ENCODE results near the gene CASP14. TPM values are rescaled to one million over a fixed set of nuclear protein-coding genes. Genes with fewer than 3 reads are reported as not detected.
"Not testable (repeated sequence)": the region's sequence is repeated elsewhere in the genome, so short reads cannot be mapped to it uniquely, and the experiment has no call there.

The CASP14 gene
- total RNA-seq, 4 donors from 2014 or later = not detected

- no peak overlapping the region for H3K4me3 ChIP-seq
- no peaks in the 10 kb centered on the region for H3K4me1 ChIP-seq
- no peaks in the 10 kb centered on the region for H3K36me3 ChIP-seq
- H3K9me3 ChIP-seq = no peaks in the 10 kb centered on the region
- H3K27ac ChIP-seq = no peak overlapping the region
- no peaks in the 10 kb centered on the region for H3K27me3 ChIP-seq
- DNase-seq = no peak
- TF ChIP-seq POLR2A (IDR thresholded peaks at IDR 0.05) (no peak), CTCF (IDR thresholded peaks at IDR 0.05) (no peak)
- intact Hi-C loops (cut with DNase I; ENCODE audit: low total_unique reads) = no loop called here
Observed at GRCh38 chr19:15045506-15045905, 3.8 kb upstream of the CASP14 start.

- no peak for TF ChIP-seq CTCF (IDR thresholded peaks at IDR 0.05)
- H3K9me3 ChIP-seq = no peaks in the 10 kb centered on the region
- no peaks in the 10 kb centered on the region for H3K36me3 ChIP-seq
- H3K4me3 ChIP-seq = no peak overlapping the region
- DNase-seq = no peak
- intact Hi-C loops (cut with DNase I; ENCODE audit: low total_unique reads) = no loop called here
- no peak overlapping the region for H3K27ac ChIP-seq
- H3K4me1 ChIP-seq = no peaks in the 10 kb centered on the region
- no peaks in the 10 kb centered on the region for H3K27me3 ChIP-seq
Observed at GRCh38 chr19:15047680-15048079, 1.6 kb upstream of the CASP14 start.

- TF ChIP-seq POLR2A (IDR thresholded peaks at IDR 0.05) (no peak), CTCF (IDR thresholded peaks at IDR 0.05) (no peak)
Observed at GRCh38 chr19:15048128-15048527, 1.2 kb upstream of the CASP14 start.

GRCh38 chr19:15050639-15051038, 1.4 kb downstream of the CASP14 start:
- no peaks in the 10 kb centered on the region for H3K27me3 ChIP-seq

More at GRCh38 chr19:15048128-15048527, 1.2 kb upstream of the CASP14 start:
- intact Hi-C loops (cut with DNase I; ENCODE audit: low total_unique reads) = no loop called here
- Histone ChIP-seq H3K27me3 (no peaks in the 10 kb centered on the region), H3K9me3 (no peaks in the 10 kb centered on the region), H3K4me1 (no peaks in the 10 kb centered on the region), H3K27ac (no peak overlapping the region), H3K4me3 (no peak overlapping the region), H3K36me3 (no peaks in the 10 kb centered on the region)
- DNase-seq = no peak

GRCh38 chr19:15062036-15062435, 12.8 kb downstream of the CASP14 start:
- H3K9me3 ChIP-seq = no peaks in the 10 kb centered on the region
- no peaks in the 10 kb centered on the region for H3K4me1 ChIP-seq
- intact Hi-C loops (cut with DNase I; ENCODE audit: low total_unique reads) = no loop called here
- TF ChIP-seq POLR2A (IDR thresholded peaks at IDR 0.05) (no peak), CTCF (IDR thresholded peaks at IDR 0.05) (no peak)
- H3K27me3 ChIP-seq = no peaks in the 10 kb centered on the region
- no peaks in the 10 kb centered on the region for H3K36me3 ChIP-seq
- H3K4me3 ChIP-seq = no peak overlapping the region
- no peak overlapping the region for H3K27ac ChIP-seq
- DNase-seq = no peak

More at GRCh38 chr19:15050639-15051038, 1.4 kb downstream of the CASP14 start:
- DNase-seq = no peak
- Histone ChIP-seq H3K36me3 (no peaks in the 10 kb centered on the region), H3K27ac (no peak overlapping the region), H3K9me3 (no peaks in the 10 kb centered on the region), H3K4me3 (no peak overlapping the region), H3K4me1 (no peaks in the 10 kb centered on the region)
- intact Hi-C loops (cut with DNase I; ENCODE audit: low total_unique reads) = no loop called here
- TF ChIP-seq POLR2A (IDR thresholded peaks at IDR 0.05) = no peak
- TF ChIP-seq CTCF (IDR thresholded peaks at IDR 0.05) = no peak

- H3K4me1 ChIP-seq; H3K9me3 ChIP-seq; H3K36me3 ChIP-seq; DNase-seq; intact Hi-C loops (cut with DNase I; ENCODE audit: low total_unique reads); H3K4me3 ChIP-seq; H3K27ac ChIP-seq; H3K27me3 ChIP-seq: not testable (repeated sequence)
Observed at GRCh38 chr19:15070386-15070785, 21.1 kb downstream of the CASP14 start.

Data from uterus (tissue), 4 donors.